ENCODE measurements around the gene TMEM235. TPM values are rescaled to one million over a fixed set of nuclear protein-coding genes. Genes with fewer than 3 reads are reported as not detected.
A peak's percentile ranks its signal among the peaks of the same experiment; 100 is the strongest.

TMEM235 gene
- total and polyA plus RNA-seq, 4 donors = 0.02 TPM; not detected in 3

GRCh38 chr17:78272181-78272913, 40.9 kb downstream of the TMEM235 start:
- no peak overlapping the region for H3K4me3 ChIP-seq (ENCODE audit: low read depth in 1 of 3, low read length in 3 of 3)

GRCh38 chr17:78272914-78273258, 41.5 kb downstream of the TMEM235 start:
- H3K4me3 ChIP-seq (ENCODE audit: low read depth in 1 of 3, low read length in 3 of 3) = no peak overlapping the region
- H3K4me1 ChIP-seq (ENCODE audit: control insufficient read depth in 4 of 4, insufficient read depth in 4 of 4, low read length in 3 of 4) = peaks cover 0 to 17% (median 4%) of the 10 kb centered on the region in 4 donors
- no peaks in the 10 kb centered on the region for H3K9me3 ChIP-seq (ENCODE audit: control insufficient read depth in 4 of 4, low read length in 3 of 4)
- peak overlapping the region in 1 of 2 donors; percentile 0 for H3K9ac ChIP-seq (ENCODE audit: low read depth in 1 of 2, low read length in 2 of 2)
- 44% methylated on average over 7 of the region's 7 CpGs for WGBS
- H3K36me3 ChIP-seq (ENCODE audit: control insufficient read depth in 4 of 4, insufficient read depth in 3 of 4, low read depth in 1 of 4, low read length in 3 of 4) = no peaks in the 10 kb centered on the region
- H3K27me3 ChIP-seq (ENCODE audit: control insufficient read depth in 4 of 4, insufficient read depth in 4 of 4, low read length in 3 of 4) = no peaks in the 10 kb centered on the region
- no peak for TF ChIP-seq NR2F2 (IDR thresholded peaks at IDR 0.05)
- H3K27ac ChIP-seq (ENCODE audit: low read depth in 1 of 2, low read length in 2 of 2) = no peak overlapping the region
- no peak for DNase-seq (ENCODE audit: low spot score)

More at GRCh38 chr17:78272181-78272913, 40.9 kb downstream of the TMEM235 start:
- Histone ChIP-seq H3K27me3 (ENCODE audit: control insufficient read depth in 4 of 4, insufficient read depth in 4 of 4, low read length in 3 of 4) (no peaks in the 10 kb centered on the region), H3K27ac (ENCODE audit: low read depth in 1 of 2, low read length in 2 of 2) (no peak overlapping the region), H3K36me3 (ENCODE audit: control insufficient read depth in 4 of 4, insufficient read depth in 3 of 4, low read depth in 1 of 4, low read length in 3 of 4) (no peaks in the 10 kb centered on the region), H3K4me1 (ENCODE audit: control insufficient read depth in 4 of 4, insufficient read depth in 4 of 4, low read length in 3 of 4) (peaks cover 0 to 17% (median 4%) of the 10 kb centered on the region in 4 donors), H3K9ac (ENCODE audit: low read depth in 1 of 2, low read length in 2 of 2) (no peak overlapping the region), H3K9me3 (ENCODE audit: control insufficient read depth in 4 of 4, low read length in 3 of 4) (no peaks in the 10 kb centered on the region)
- WGBS = 14% methylated on average over 17 of the region's 17 CpGs
- TF ChIP-seq ATF3 (IDR thresholded peaks at IDR 0.05) (no peak), RXRA (IDR thresholded peaks at IDR 0.05) (peak in 1 of 2 donors; percentile 33)
- no peak for DNase-seq (ENCODE audit: low spot score)

GRCh38 chr17:78273813-78274212, 42.4 kb downstream of the TMEM235 start:
- H3K27ac ChIP-seq (ENCODE audit: low read depth in 1 of 2, low read length in 2 of 2) = no peak overlapping the region
- H3K9me3 ChIP-seq (ENCODE audit: control insufficient read depth in 4 of 4, low read length in 3 of 4) = no peaks in the 10 kb centered on the region
- DNase-seq (ENCODE audit: low spot score) = no peak
- TF ChIP-seq RAD21 (IDR thresholded peaks at IDR 0.05) = no peak
- TF ChIP-seq YY1 (IDR thresholded peaks at IDR 0.05) = no peak
- no peak for TF ChIP-seq REST (IDR thresholded peaks at IDR 0.05)
- TF ChIP-seq GABPA (IDR thresholded peaks at IDR 0.05 in 1 of 2, conservative IDR thresholded peaks at IDR 0.05 in 1 of 2) = no peak
- no peak for TF ChIP-seq FOXA1 (IDR thresholded peaks at IDR 0.05)
- no peak for TF ChIP-seq RXRA (IDR thresholded peaks at IDR 0.05)
- TF ChIP-seq MAX (IDR thresholded peaks at IDR 0.05) = no peak
- no peaks in the 10 kb centered on the region for H3K36me3 ChIP-seq (ENCODE audit: control insufficient read depth in 4 of 4, insufficient read depth in 3 of 4, low read depth in 1 of 4, low read length in 3 of 4)
- H3K9ac ChIP-seq (ENCODE audit: low read depth in 1 of 2, low read length in 2 of 2) = no peak overlapping the region
- H3K4me3 ChIP-seq (ENCODE audit: low read depth in 1 of 3, low read length in 3 of 3) = no peak overlapping the region
- no peaks in the 10 kb centered on the region for H3K27me3 ChIP-seq (ENCODE audit: control insufficient read depth in 4 of 4, insufficient read depth in 4 of 4, low read length in 3 of 4)
- peaks cover 0 to 20% (median 4%) of the 10 kb centered on the region in 4 donors for H3K4me1 ChIP-seq (ENCODE audit: control insufficient read depth in 4 of 4, insufficient read depth in 4 of 4, low read length in 3 of 4)
- 97% methylated on average over 6 of the region's 6 CpGs for WGBS

Data from liver (tissue), 9 donors.